IPS-18c (cell line): ENCODE results near the gene ANKRD6.

Experiments
- H3K4me3 ChIP-seq: 2 replicates; pipeline ENCODE4 v1.7.0; 2013; ENCODE audit warnings: low read depth, mild to moderate bottlenecking, low read length, moderate library complexity; ENCODE audit not compliant: insufficient read depth
- H3K9me3 ChIP-seq: one replicate; pipeline ENCODE4 v1.6.1; 2013; ENCODE audit warnings: mild to moderate bottlenecking, low read length, moderate library complexity; ENCODE audit not compliant: control insufficient read depth, insufficient read depth

The ANKRD6 gene

GRCh38 chr6:89488438-89488837 lies 55.5 kb downstream of the ANKRD6 start:
- Histone ChIP-seq H3K9me3 (no peaks in the 10 kb centered on the region), H3K4me3 (no peak overlapping the region)

GRCh38 chr6:89489078-89489477 lies 56.1 kb downstream of the ANKRD6 start:
- no peak overlapping the region for H3K4me3 ChIP-seq
- no peaks in the 10 kb centered on the region for H3K9me3 ChIP-seq

GRCh38 chr6:89492025-89492640 lies 59.2 kb downstream of the ANKRD6 start:
- H3K4me3 ChIP-seq = no peak overlapping the region
- no peaks in the 10 kb centered on the region for H3K9me3 ChIP-seq

GRCh38 chr6:89494131-89494793 lies 61.3 kb downstream of the ANKRD6 start:
- H3K4me3 ChIP-seq = no peak overlapping the region

GRCh38 chr6:89495961-89496535 lies 63.1 kb downstream of the ANKRD6 start:
- no peaks in the 10 kb centered on the region for H3K9me3 ChIP-seq
- H3K4me3 ChIP-seq = no peak overlapping the region

More at GRCh38 chr6:89494131-89494793, 61.3 kb downstream of the ANKRD6 start:
- no peaks in the 10 kb centered on the region for H3K9me3 ChIP-seq

GRCh38 chr6:89500611-89501010 lies 67.7 kb downstream of the ANKRD6 start:
- Histone ChIP-seq H3K9me3 (no peaks in the 10 kb centered on the region), H3K4me3 (no peak overlapping the region)

GRCh38 chr6:89501222-89501621 lies 68.3 kb downstream of the ANKRD6 start:
- Histone ChIP-seq H3K4me3 (no peak overlapping the region), H3K9me3 (no peaks in the 10 kb centered on the region)

- Histone ChIP-seq H3K9me3 (no peaks in the 10 kb centered on the region), H3K4me3 (no peak overlapping the region)
Observed at GRCh38 chr6:89501753-89502152, 68.8 kb downstream of the ANKRD6 start.

GRCh38 chr6:89503641-89504040 lies 70.7 kb downstream of the ANKRD6 start:
- Histone ChIP-seq H3K4me3 (no peak overlapping the region), H3K9me3 (no peaks in the 10 kb centered on the region)

- Histone ChIP-seq H3K4me3 (no peak overlapping the region), H3K9me3 (no peaks in the 10 kb centered on the region)
Observed at GRCh38 chr6:89505847-89506246, 72.9 kb downstream of the ANKRD6 start.

- Histone ChIP-seq H3K4me3 (no peak overlapping the region), H3K9me3 (no peaks in the 10 kb centered on the region)
Observed at GRCh38 chr6:89506716-89507617, 74.0 kb downstream of the ANKRD6 start.

GRCh38 chr6:89508755-89509563 lies 76.0 kb downstream of the ANKRD6 start:
- Histone ChIP-seq H3K4me3 (no peak overlapping the region), H3K9me3 (no peaks in the 10 kb centered on the region)

GRCh38 chr6:89509777-89510281 lies 76.9 kb downstream of the ANKRD6 start:
- no peaks in the 10 kb centered on the region for H3K9me3 ChIP-seq
- H3K4me3 ChIP-seq = no peak overlapping the region

GRCh38 chr6:89510393-89510792 lies 77.4 kb downstream of the ANKRD6 start:
- Histone ChIP-seq H3K9me3 (no peaks in the 10 kb centered on the region), H3K4me3 (no peak overlapping the region)

GRCh38 chr6:89518352-89519055 lies 85.6 kb downstream of the ANKRD6 start:
- Histone ChIP-seq H3K4me3 (no peak overlapping the region), H3K9me3 (no peaks in the 10 kb centered on the region)

- Histone ChIP-seq H3K9me3 (no peaks in the 10 kb centered on the region), H3K4me3 (no peak overlapping the region)
Observed at GRCh38 chr6:89520736-89521135, 87.8 kb downstream of the ANKRD6 start.
